PC-9 (cell line): Measurements from ENCODE around the gene DSCAML1. TPM values are rescaled to one million over a fixed set of nuclear protein-coding genes. Genes with fewer than 3 reads are reported as not detected.

Experiments
- BruUV-seq: library from RNA; stranded (reverse); fragments of 400-500 nt; replicated peaks from 2 replicates; lab custom pipeline; 2021; lab: Mats Ljungman, UMichigan
- CTCF ChIA-PET: fragments of 300-600 bp; sonication (Branson Sonifier 250); formaldehyde crosslinking; loops from one replicate; lab custom pipeline; 2022; ENCODE audit warnings: antibody characterized with exemption; lab: Charles Lee
- POLR2A ChIA-PET: fragments of 300-600 bp; sonication (Branson Sonifier 250); formaldehyde crosslinking; loops from one replicate; lab custom pipeline; 2022; ENCODE audit warnings: antibody characterized with exemption; ENCODE audit not compliant: unreplicated experiment; lab: Charles Lee
- DNase-seq, 2 experiments: peaks; one replicate each; pipeline versions ENCODE4 v3.0.0 to v3.0.0-alpha.2; 2015 to 2022; ENCODE audit warnings: mixed read lengths in 1 of 2
- H2AFZ ChIP-seq: fragments of 200-600 bp; sonication (generic); 2 replicates; pipeline ENCODE4 v1.8.1; 2017; ENCODE audit warnings: antibody characterized with exemption
- H3F3A ChIP-seq: fragments of 200-600 bp; sonication (generic); 2 replicates; pipeline ENCODE4 v1.8.1; 2017; ENCODE audit warnings: antibody characterized with exemption, mild to moderate bottlenecking, low read depth; ENCODE audit not compliant: insufficient read depth
- H3K27ac ChIP-seq: fragments of 200-600 bp; sonication (generic); 2 replicates; pipeline ENCODE4 v1.6.1; 2016; ENCODE audit warnings: mixed run types
- H3K27me3 ChIP-seq: fragments of 200-600 bp; sonication (generic); 2 replicates; pipeline ENCODE4 v1.6.1; 2016; ENCODE audit warnings: low read depth, mixed run types; ENCODE audit not compliant: insufficient read depth
- H3K36me3 ChIP-seq: fragments of 200-600 bp; sonication (generic); 2 replicates; pipeline ENCODE4 v1.6.1; 2016; ENCODE audit warnings: low read depth, mixed run types
- H3K4me1 ChIP-seq: fragments of 200-600 bp; sonication (generic); replicated peaks from 2 replicates; pipeline ENCODE4 v1.6.1; 2016; ENCODE audit warnings: mixed run types; ENCODE audit not compliant: insufficient read depth
- H3K4me2 ChIP-seq: fragments of 200-600 bp; sonication (generic); 2 replicates; pipeline ENCODE4 v1.6.1; 2017; ENCODE audit warnings: mixed run types
- H3K4me3 ChIP-seq: fragments of 200-600 bp; sonication (generic); 2 replicates; pipeline ENCODE4 v1.6.1; 2016; ENCODE audit warnings: mixed run types
- H3K79me2 ChIP-seq: fragments of 200-600 bp; sonication (generic); 2 replicates; pipeline ENCODE4 v1.6.1; 2017; ENCODE audit warnings: low read depth, mixed run types
- H3K9me2 ChIP-seq: fragments of 200-600 bp; sonication (generic); 2 replicates; pipeline ENCODE4 v1.8.1; 2017; ENCODE audit warnings: mild to moderate bottlenecking; ENCODE audit not compliant: insufficient read depth
- H3K9me3 ChIP-seq: fragments of 200-600 bp; sonication (generic); 2 replicates; pipeline ENCODE4 v1.8.1; 2016; ENCODE audit warnings: low read depth; ENCODE audit not compliant: insufficient read depth
- H4K20me1 ChIP-seq: fragments of 200-600 bp; sonication (generic); 2 replicates; pipeline ENCODE4 v1.8.1; 2017; ENCODE audit not compliant: insufficient read depth
- CTCF ChIP-seq: fragments of 200-600 bp; sonication (generic); conservative IDR thresholded peaks from 2 replicates; pipeline ENCODE4 v1.6.1; 2017; ENCODE audit warnings: mixed run types, antibody characterized with exemption, mild to moderate bottlenecking, moderate library complexity
- EZH2 ChIP-seq: fragments of 200-600 bp; sonication (generic); IDR thresholded peaks from 2 replicates; pipeline ENCODE4 v1.8.0; 2017; ENCODE audit warnings: antibody characterized with exemption, low read depth
- intact Hi-C: fragments of 100-400 bp; cut with micrococcal nuclease; formaldehyde crosslinking; loops from one replicate; pipeline ENCODE4 v1.10.0; 2022; ENCODE audit not compliant: unreplicated experiment
- total RNA-seq: library from RNA; stranded (reverse); gene quantifications from 2 replicates; pipeline ENCODE4 v1.2.3, GENCODE V29; 2021

The DSCAML1 gene
- total RNA-seq, 1 experiment from 2014 or later: not detected

GRCh38 chr11:117748771-117749540 is 48.1 kb downstream of the DSCAML1 start:
- intact Hi-C loops: no loop called here
- H3K9me2 ChIP-seq: no peaks in the 10 kb centered on the region
- no peak overlapping the region for H2AFZ ChIP-seq
- no peaks in the 10 kb centered on the region for H3K79me2 ChIP-seq
- POLR2A ChIA-PET: no interaction called here
- no peak overlapping the region for H3K4me2 ChIP-seq
- no peaks in the 10 kb centered on the region for H3F3A ChIP-seq
- H3K27ac ChIP-seq: no peak overlapping the region
- no TSS peak for BruUV-seq
- peaks cover 100% of the 10 kb centered on the region for H3K27me3 ChIP-seq
- no peaks in the 10 kb centered on the region for H3K36me3 ChIP-seq
- no peaks in the 10 kb centered on the region for H3K9me3 ChIP-seq
- H3K4me1 ChIP-seq: no peaks in the 10 kb centered on the region
- TF ChIP-seq EZH2 (no peak), CTCF (no peak)
- no peak overlapping the region for H3K4me3 ChIP-seq
- H4K20me1 ChIP-seq: no peaks in the 10 kb centered on the region; the same call in 1 of the 2 replicates
- no peak for DNase-seq
- CTCF ChIA-PET: no interaction called here

GRCh38 chr11:117747892-117748291 is 49.1 kb downstream of the DSCAML1 start:
- Histone ChIP-seq H3F3A (no peaks in the 10 kb centered on the region), H3K79me2 (no peaks in the 10 kb centered on the region), H3K9me2 (no peaks in the 10 kb centered on the region), H3K9me3 (no peaks in the 10 kb centered on the region), H3K36me3 (no peaks in the 10 kb centered on the region), H3K4me1 (no peaks in the 10 kb centered on the region), H3K4me2 (no peak overlapping the region), H3K4me3 (no peak overlapping the region), H3K27ac (no peak overlapping the region), H3K27me3 (peaks cover 100% of the 10 kb centered on the region), H4K20me1 (no peaks in the 10 kb centered on the region; the same call in 1 of the 2 replicates), H2AFZ (no peak overlapping the region)
- ChIA-PET POLR2A (no interaction called here), CTCF (no interaction called here)
- TF ChIP-seq EZH2: no peak
- no peak for TF ChIP-seq CTCF
- no TSS peak for BruUV-seq
- intact Hi-C loops: no loop called here
- no peak for DNase-seq

GRCh38 chr11:117745346-117745745 is 51.7 kb downstream of the DSCAML1 start:
- intact Hi-C loops: no loop called here
- DNase-seq: no peak
- H2AFZ ChIP-seq: no peak overlapping the region
- H3K9me3 ChIP-seq: no peaks in the 10 kb centered on the region
- H3K79me2 ChIP-seq: no peaks in the 10 kb centered on the region
- ChIA-PET POLR2A (no interaction called here), CTCF (no interaction called here)
- TF ChIP-seq EZH2 (no peak), CTCF (no peak)
- no peaks in the 10 kb centered on the region for H3K36me3 ChIP-seq
- BruUV-seq: no TSS peak
- no peak overlapping the region for H3K4me2 ChIP-seq
- peaks cover 100% of the 10 kb centered on the region for H3K27me3 ChIP-seq
- H3K9me2 ChIP-seq: no peaks in the 10 kb centered on the region
- H3F3A ChIP-seq: no peaks in the 10 kb centered on the region
- no peak overlapping the region for H3K4me3 ChIP-seq
- H3K27ac ChIP-seq: no peak overlapping the region
- H3K4me1 ChIP-seq: no peaks in the 10 kb centered on the region
- no peaks in the 10 kb centered on the region; the same call in 1 of the 2 replicates for H4K20me1 ChIP-seq
